HG03103 (cell line): ENCODE results near the gene RNF112.

ENCODE experiments used
- ATAC-seq: cut with Tn5 transposase; IDR thresholded peaks from one replicate; pipeline ENCODE4 v1.9.1; 2021; ENCODE audit warnings: low read depth; ENCODE audit not compliant: unreplicated experiment

Gene RNF112

GRCh38 chr17:19387921-19388521, 23.0 kb upstream of the RNF112 start:
- no peak for ATAC-seq

DNA sequence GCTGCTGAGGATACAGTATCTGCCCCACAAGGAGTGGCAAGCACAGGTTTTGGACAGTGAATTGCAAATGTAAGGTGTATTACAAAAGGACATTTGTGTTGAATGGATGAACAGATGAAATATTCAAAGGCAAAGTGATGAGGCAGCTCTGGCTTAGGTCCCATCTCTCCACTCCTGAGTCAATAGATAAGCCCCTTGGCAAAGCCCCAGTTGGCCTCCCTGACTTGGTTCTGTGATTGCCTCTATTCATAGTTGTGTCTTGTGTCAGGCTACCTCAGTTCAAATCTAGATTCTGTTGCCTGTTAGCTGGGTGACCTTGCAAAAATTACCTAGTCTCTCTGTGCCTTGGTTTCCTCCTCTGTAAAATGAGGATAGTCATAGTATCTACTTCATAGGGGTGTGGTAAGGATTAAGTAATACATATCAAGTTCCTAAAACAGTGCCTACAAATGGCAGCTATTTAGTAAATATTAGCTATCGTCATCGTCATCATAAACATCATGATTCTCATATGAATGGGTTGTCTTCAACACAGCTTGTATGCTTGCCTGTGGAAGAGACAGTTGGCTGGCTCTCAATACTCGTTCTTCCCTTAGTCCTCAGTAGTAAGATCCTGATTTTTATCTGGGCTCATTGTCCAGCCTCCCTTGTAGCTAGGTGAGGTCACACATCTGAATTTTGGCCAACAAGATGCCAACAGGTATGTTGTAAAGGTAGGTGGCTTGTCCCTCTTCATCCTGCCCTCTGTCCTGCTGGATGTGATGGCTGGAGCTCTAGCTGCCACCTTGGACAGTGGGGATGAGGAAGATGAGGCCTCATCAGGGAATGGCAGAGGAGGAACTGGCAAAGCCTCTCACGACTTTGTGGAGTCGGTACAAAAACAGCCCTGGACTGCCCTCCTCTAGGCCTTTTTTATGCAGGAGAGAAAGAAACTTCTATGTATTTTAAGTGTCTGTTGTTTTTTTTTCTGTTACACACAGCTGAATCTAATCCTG, 21.9 kb upstream of the RNF112 start:
- ATAC-seq: no peak

- ATAC-seq: no peak
These were observed 20.1 kb upstream of the RNF112 start for GRCh38 chr17:19390951-19391350.

DNA sequence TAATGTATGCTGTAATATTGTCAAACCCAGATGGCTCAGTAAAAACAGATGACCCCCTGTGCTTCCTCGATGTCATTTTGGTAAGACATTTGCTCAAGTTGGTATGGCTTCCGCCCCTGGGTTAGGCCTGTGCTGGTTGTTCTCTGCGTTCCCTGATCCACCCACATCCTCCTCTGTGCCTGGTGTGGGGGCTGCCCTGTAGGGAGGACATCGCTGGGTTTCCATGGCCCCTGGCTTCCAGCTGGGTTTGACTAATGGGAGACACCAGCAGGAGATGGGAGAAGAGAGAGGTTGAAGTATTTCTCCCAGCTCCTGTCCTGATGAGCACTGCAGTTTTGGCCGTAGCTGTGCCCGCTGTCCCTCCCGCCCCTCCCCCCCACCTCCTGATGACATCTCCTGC, 19.6 kb upstream of the RNF112 start:
- ATAC-seq: no peak

DNA sequence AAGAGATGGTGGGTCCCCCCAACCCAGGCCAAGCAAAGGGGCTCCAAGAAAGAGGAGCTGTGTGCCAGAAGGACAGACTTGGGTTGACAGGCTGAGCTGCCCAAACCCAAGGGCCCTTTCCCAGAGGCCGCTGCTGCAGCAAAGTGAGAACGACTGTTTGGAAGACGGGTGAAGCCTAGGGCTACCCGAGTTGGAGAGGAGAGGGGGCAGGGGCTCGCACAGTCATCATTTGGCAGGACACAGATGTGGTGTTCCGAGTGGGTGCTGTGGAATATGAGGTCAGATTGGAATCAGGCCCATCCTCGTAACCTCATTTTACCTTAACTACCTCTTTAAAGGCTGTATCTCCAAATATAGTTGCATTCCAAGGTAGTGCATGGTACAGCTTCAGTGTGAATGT, 18.7 kb upstream of the RNF112 start:
- no peak for ATAC-seq

DNA sequence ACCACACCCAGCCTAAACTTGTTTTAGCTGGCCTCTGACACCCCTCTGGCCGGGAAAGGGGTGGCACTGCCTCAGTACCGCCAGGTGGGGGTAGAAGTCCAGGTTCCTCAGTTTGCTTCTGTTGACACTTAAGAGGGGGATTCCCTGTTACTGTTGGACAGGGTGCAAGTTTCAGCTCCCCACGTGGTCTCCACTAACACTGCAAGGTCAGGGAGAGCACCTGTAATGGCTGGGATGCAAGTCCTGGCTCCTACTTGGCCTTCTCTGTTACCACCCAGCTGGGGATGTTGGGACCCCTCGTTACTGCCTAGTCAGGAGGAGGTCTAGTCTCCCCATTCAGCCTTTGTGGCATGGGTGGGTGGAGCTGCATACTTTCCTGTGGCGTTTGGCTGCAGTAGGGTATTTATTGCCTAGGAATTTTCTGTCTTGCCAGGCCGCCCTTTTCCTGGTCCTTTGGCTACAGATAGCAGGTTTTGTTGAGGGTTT, 13.4 kb upstream of the RNF112 start:
- ATAC-seq: no peak

DNA sequence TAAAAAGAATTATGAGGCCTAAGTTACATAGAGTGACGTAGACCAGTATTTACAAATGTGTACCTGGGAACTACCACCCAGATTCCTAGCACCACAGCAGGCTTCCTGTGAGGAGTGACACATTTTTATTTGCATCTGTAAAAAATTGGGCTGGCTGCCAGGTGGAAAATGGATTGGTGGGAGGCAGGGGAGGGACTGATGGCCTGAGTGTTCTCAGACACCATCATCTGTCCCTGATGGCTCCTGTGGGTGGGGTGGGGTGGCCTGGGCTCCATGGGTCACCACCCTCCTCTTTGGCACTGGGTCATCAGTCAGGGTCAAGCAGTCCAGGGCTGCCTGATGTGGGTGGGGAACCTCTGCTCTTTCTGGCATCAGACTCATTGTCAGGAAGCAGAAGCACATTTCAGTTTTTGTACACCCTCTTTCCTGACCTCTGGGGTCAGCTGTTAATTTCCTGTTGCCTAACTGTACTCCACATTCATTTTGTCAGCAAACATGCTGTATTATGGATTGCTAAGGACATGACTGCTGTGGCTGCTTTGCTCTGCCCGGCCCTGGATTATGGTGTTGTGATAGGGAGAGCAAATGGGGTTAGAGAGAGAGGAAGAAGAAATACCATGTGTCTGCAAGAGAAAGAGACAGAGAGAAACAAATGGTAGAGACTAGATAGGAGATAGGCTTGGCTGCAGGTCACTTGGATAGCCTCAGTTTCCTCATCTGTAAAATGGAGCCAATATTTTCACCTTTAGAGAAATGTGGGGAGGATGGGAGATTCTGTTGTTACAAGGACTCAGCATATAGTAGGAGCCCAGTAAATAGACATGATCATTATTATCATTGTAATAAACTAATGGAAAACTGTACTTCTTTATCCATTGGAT, 12.5 kb upstream of the RNF112 start:
- ATAC-seq: no peak

DNA sequence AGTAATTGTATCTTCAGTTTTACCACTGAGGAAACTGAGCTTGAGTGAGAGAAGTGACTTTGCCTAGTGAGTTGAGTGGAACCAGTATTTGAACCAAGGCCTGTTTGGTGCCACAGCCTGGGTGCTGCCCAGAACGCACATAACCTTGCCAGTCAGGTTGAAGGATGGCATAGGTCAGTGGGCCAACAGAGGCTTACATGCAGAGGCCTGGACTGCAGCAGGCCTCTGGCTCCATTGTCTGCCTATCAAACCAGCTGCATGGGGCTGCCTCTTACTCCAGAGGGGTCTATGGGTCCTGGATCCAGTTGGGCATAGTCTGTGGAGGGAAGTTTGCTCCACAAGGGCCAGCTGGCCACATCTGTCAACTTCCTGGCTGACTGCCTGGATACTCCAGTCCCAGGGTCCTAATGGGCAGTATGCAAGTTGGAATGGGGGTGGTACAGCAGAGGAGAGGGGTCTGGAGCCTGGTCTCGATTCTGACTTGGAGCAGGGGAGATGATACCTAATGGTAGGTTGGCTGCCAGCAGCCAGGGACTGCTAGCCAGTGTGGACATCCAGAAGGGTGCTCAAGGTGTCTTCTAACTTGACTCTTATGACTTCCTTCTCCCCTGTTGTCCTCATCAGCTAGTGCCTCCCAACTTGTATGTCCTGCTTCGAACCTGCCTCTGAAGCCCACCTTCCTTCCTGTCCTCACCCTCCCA, 11.1 kb upstream of the RNF112 start:
- ATAC-seq: no peak

- no peak for ATAC-seq
These were observed 9.6 kb upstream of the RNF112 start for GRCh38 chr17:19401321-19402010.

DNA sequence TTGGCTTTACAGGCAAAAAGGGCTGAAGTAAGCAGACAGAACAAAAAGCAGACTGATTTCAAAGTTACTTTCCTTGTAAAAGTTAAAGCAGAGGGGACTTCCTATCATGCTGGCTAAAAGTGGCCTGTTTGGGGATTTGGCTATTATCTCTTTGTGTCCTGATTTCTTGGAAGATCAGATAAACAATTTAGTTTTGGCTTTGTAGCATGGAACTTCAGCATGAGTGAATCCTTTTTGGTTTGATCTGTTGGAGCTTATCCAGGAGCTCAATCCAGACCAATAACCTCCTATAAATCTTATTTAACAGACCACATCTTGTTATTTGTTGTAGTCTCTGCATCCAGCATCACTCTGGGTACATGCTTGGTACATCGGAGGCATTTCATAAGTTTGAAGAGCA, 8.9 kb upstream of the RNF112 start:
- no peak for ATAC-seq

DNA sequence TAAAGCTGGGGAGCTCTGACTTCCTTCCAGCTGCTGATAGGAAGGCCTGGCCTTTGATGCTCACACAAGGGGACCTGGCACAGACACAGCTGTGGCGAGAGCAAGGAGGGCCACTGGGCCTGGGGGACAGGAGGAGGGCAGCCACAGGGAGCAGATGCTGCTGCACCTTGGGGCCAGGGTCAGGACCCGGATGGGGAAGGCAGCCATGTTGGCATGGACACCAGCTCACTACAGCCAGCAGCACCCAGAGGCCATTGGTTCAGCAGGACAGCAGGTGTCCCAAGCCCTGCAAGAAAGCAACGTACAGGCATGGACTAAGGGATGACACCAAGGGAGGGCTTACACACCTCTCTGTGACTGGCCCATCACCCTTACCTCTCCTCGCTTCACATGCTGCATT, 8.0 kb upstream of the RNF112 start:
- ATAC-seq: no peak

GRCh38 chr17:19404264-19404663, 6.8 kb upstream of the RNF112 start:
- no peak for ATAC-seq

GRCh38 chr17:19405114-19405513, 5.9 kb upstream of the RNF112 start:
- no peak for ATAC-seq

- ATAC-seq: no peak
These were observed 3.3 kb upstream of the RNF112 start for GRCh38 chr17:19407601-19408345.

DNA sequence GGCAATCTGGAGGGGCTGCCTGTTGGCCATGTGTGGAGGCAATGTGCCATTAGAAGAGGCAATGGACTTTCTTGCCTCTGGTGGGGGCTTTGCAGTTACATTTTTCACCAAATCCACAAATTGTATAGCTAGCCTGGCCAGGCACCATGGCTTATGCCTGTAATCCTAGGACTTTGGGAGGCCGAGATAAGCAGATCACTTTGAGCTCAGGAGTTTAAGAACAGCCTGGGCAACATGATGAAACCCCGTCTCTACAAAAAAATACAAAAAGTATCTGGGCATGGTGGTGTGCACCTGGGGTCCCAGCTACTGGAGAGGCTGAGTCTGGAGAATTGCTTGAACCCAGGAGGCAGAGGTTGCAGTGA, 2.7 kb upstream of the RNF112 start:
- ATAC-seq: no peak

GRCh38 chr17:19409066-19409465, 2.0 kb upstream of the RNF112 start:
- ATAC-seq: no peak

GRCh38 chr17:19409509-19409908, 1.5 kb upstream of the RNF112 start:
- no peak for ATAC-seq

DNA sequence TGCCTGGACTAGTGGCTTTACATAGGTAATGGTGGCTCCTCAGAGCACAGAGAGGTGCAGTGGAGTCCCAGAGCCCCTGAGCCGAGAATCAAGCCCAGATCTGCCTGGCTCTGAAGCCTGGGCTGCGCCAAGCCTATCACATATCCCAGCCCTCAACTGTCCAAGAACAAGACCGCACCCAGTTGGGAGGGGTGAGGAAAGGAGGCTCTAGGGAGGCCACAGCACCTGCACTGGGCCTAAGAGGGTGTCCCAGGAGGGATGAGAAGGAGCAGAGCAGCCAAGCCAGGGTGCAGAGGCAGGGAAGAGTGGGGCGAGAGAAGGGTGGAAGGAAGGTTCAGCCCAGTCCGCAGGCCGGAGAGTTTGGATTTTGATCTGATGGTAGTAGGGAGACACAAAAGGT, 941 bp upstream of the RNF112 start:
- ATAC-seq: no peak

GRCh38 chr17:19411631-19412030, 599 bp downstream of the RNF112 start:
- no peak for ATAC-seq
